Brain microvascular endothelial cell (primary cell): ENCODE measurements around the gene KRTAP4-9.
"Not testable (repeated sequence)": the region's sequence is repeated elsewhere in the genome, so short reads cannot be mapped to it uniquely, and the experiment has no call there.

Source experiments
- DNase-seq: peaks from one replicate; pipeline ENCODE4 v3.0.0-alpha.2; 2020
- H3K27ac ChIP-seq: fragments of 250-450 bp; sonication (Bioruptor Pico); 2 replicates; pipeline ENCODE4 v1.5.1; 2020; ENCODE audit warnings: mild to moderate bottlenecking, moderate library complexity
- H3K27me3 ChIP-seq: fragments of 250-450 bp; sonication (Bioruptor Pico); replicated peaks from 2 replicates; pipeline ENCODE4 v1.5.1; 2020; ENCODE audit warnings: mild to moderate bottlenecking
- H3K36me3 ChIP-seq: fragments of 250-450 bp; sonication (Bioruptor Pico); replicated peaks from 2 replicates; pipeline ENCODE4 v1.5.1; 2020; ENCODE audit warnings: mild to moderate bottlenecking
- H3K4me3 ChIP-seq: 2 replicates; pipeline ENCODE4 v1.5.1; 2011; ENCODE audit warnings: low read depth, mild to moderate bottlenecking, control low read depth, low read length, moderate library complexity
- CTCF ChIP-seq: IDR thresholded peaks from 2 replicates; pipeline ENCODE4 v1.5.1; 2011; ENCODE audit warnings: low read depth, mild to moderate bottlenecking, moderate library complexity, low read length, control low read depth, inconsistent platforms; ENCODE audit errors: missing control alignments
- in situ Hi-C: cut with HindIII; loops from 2 replicates; pipeline ENCODE4 v1.10.0; 2017; ENCODE audit warnings: low sequenced_read_pairs, low pct_ligation_motif_present

Gene KRTAP4-9

GRCh38 chr17:41145261-41145660 lies 40.1 kb downstream of the KRTAP4-9 start:
- no peak for DNase-seq
- Histone ChIP-seq H3K27me3 (no peaks in the 10 kb centered on the region), H3K4me3 (no peak overlapping the region), H3K27ac (no peak overlapping the region), H3K36me3 (no peaks in the 10 kb centered on the region)
- TF ChIP-seq CTCF = no peak
- in situ Hi-C loops = no loop called here

- Histone ChIP-seq H3K4me3 (no peak overlapping the region), H3K36me3 (no peaks in the 10 kb centered on the region), H3K27ac (no peak overlapping the region), H3K27me3 (no peaks in the 10 kb centered on the region)
- DNase-seq = no peak
- in situ Hi-C loops = no loop called here
- no peak for TF ChIP-seq CTCF
Measured at GRCh38 chr17:41147531-41148204, 42.5 kb downstream of the KRTAP4-9 start.

DNA sequence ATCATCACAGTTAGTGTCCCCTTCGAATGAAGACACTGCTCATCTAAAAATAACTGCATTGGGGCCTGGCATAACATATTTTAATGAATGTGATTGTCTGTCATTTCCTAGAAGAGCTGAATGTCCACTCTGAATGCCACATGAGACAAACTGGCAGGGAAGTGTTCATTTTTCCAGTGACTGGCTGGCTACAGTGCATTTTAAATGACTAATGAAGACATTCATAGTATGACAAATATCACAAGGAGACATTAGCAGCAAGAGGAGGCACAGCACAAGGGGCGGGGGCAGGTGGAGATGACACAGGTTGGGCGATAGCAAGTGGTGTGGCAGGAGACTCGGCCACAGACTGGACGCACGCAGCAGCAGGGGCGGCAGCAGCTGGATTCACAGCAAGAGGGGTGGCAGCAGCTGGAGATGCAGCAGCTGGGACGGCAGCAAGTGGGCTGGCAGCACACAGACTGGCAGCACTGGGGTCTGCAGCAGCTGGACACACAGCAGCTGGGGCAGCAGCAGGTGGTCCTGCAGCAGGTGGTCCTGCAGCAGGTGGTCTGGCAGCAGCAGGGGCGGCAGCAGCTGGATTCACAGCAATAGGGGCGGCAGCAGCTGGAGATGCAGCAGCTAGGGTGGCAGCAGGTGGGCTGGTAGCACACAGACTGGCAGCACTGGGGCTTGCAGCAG lies 43.9 kb downstream of the KRTAP4-9 start:
- H3K4me3 ChIP-seq, DNase-seq, in situ Hi-C loops, H3K27me3 ChIP-seq, H3K27ac ChIP-seq, H3K36me3 ChIP-seq: not testable (repeated sequence)

DNA sequence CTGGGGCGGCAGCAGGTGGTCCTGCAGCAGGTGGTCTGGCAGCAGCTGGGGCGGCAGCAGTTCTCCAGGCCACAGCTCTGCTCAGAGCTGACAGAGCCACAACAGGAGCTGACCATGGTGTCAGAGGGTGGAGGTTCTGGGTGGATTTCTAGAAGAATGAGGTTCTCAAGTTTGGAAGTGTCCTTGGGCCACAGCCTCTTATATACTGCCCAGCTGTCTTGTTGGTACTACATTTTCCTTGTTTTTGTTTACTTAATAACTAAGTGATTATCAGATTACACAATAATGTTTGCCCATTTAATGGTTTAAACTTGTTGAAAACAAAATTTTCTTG lies 44.4 kb downstream of the KRTAP4-9 start, which contains the start of gene KRTAP4-5:
KRTAP4-5 (minus strand) TSS at position 174 of the 334 bp plus-strand sequence; CDS start at position 116, 58 bp downstream.
- Histone ChIP-seq H3K27ac (no peak within 1 kb of the TSS), H3K4me3 (no peak within 1 kb of the TSS), H3K36me3 (no peaks in the 10 kb centered on the region), H3K27me3 (no peaks in the 10 kb centered on the region)
- TF ChIP-seq CTCF = no peak
- in situ Hi-C loops = no loop called here
- DNase-seq = no peak

DNA sequence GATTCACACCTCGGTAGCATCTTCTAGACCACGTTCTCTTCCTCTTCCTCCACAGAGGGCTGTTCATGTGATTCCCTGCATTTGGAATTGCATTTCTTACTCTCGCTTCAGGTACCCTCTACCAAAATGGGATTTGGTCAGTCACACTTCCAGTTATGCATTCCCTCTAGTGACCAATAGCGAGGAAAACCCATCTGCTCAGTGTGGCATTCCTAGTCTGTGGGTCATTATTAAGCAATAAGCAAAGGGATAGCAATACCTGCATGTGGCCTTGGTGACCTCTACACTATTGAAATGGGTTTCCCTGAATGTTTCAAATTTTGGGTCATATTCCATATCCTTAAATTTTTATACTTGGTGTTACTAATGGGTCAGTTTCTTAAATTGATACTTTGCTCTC lies 44.8 kb downstream of the KRTAP4-9 start:
- Histone ChIP-seq H3K36me3 (no peaks in the 10 kb centered on the region), H3K27me3 (no peaks in the 10 kb centered on the region), H3K27ac (no peak overlapping the region), H3K4me3 (no peak overlapping the region)
- in situ Hi-C loops = no loop called here
- no peak for TF ChIP-seq CTCF
- no peak for DNase-seq

DNA sequence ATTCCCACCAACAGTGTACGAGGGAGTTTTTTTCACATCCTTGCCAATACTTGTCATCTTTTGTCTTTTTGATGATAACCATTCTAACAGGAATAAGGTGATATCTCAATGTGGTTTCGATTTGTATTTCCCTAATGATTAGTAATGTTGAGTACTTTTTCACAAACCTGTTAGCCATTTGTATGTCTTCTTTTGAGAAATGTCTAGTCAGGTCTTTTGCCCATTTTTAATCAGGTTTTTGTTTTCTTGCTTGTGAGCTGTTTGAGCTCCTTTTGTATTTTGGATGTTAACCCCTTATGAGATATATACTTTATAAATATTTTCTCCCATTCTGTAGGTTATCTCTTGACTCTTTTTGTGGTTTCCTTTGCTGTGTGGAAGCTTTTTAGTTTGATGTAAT lies 46.3 kb downstream of the KRTAP4-9 start:
- TF ChIP-seq CTCF = no peak
- no peak overlapping the region for H3K27ac ChIP-seq
- DNase-seq = no peak
- no peak overlapping the region for H3K4me3 ChIP-seq
- in situ Hi-C loops = no loop called here
- no peaks in the 10 kb centered on the region for H3K27me3 ChIP-seq
- H3K36me3 ChIP-seq = no peaks in the 10 kb centered on the region
